C1 segment of cervical spinal cord (tissue), 14 donors: ENCODE results near the gene PGBD5.

Experiments
- DNase-seq, 14 donors: peaks; one replicate each; lab custom pipeline; 2025; lab: John Stamatoyannopoulos, UW

PGBD5 gene

DNA sequence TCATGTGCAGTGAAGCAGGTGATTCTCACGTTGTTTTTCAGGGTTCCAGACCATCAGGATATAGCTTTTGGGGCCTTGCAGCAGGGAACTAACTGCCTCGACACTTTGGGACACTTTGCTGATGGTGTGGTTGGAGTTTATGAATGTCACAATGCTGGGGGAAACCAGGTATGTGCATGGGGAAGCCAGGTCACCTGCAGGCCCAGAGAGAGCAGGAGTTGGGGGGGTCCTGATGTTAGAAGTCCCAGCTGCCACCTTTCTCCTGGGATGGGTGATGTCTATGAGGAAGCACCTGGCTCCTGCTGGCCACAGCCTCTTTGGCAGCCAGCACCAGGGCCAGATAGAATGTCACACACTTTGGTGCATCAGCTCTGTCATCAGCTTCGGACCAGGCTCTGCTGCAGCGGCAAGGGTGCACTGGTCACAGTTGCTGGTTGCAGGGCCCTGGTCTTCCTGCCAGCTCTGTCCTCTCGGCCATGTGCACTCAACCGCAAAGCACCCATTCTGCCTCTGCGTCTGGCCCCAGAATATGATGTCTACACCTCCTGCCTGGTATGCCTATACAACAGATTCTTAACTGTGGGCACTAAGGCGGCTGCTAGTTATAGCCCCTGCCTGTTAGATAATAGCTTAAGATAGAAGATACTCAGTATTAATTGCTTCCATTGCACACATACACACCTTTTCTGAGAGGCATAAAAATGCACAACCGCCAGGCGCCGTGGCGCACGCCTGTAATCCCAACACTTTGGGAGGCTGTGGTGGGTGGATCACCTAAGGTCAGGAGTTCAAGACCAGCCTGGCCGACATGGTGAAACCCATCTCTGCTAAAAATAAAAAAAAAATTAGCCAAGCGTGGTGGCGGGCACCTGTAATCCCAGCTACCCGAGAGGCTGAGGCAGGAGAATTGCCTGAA, 160.7 kb downstream of the PGBD5 start:
- DNase-seq = no peak
